PC-9 (cell line): ENCODE data around the gene CACNA1A.

Source experiments
- EZH2 ChIP-seq: fragments of 200-600 bp; sonication (generic); IDR thresholded peaks from 2 replicates; pipeline ENCODE4 v1.8.0; 2017; ENCODE audit warnings: antibody characterized with exemption, low read depth
- TF ChIP-seq, protein P1 (sequence below): fragments of 200-600 bp; sonication (generic); conservative IDR thresholded peaks from 2 replicates; pipeline ENCODE4 v1.6.1; 2017; ENCODE audit warnings: mixed run types, antibody characterized with exemption, mild to moderate bottlenecking, moderate library complexity

- TF ChIP-seq, protein P1, sequence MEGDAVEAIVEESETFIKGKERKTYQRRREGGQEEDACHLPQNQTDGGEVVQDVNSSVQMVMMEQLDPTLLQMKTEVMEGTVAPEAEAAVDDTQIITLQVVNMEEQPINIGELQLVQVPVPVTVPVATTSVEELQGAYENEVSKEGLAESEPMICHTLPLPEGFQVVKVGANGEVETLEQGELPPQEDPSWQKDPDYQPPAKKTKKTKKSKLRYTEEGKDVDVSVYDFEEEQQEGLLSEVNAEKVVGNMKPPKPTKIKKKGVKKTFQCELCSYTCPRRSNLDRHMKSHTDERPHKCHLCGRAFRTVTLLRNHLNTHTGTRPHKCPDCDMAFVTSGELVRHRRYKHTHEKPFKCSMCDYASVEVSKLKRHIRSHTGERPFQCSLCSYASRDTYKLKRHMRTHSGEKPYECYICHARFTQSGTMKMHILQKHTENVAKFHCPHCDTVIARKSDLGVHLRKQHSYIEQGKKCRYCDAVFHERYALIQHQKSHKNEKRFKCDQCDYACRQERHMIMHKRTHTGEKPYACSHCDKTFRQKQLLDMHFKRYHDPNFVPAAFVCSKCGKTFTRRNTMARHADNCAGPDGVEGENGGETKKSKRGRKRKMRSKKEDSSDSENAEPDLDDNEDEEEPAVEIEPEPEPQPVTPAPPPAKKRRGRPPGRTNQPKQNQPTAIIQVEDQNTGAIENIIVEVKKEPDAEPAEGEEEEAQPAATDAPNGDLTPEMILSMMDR: no peak
- no peak for TF ChIP-seq EZH2
These were observed 340.9 kb downstream of the CACNA1A start for GRCh38 chr19:13165162-13165997.
